Body of pancreas (tissue), 4 donors: ENCODE results near the gene CYP26C1. TPM values are rescaled to one million over a fixed set of nuclear protein-coding genes. Genes with fewer than 3 reads are reported as not detected.

Experiments used
- ATAC-seq: fragments of 150-250 bp; one replicate; pipeline ENCODE4 v1.9.1; 2016
- DNase-seq, 4 donors: peaks; one replicate each; pipeline ENCODE4 v3.0.0-alpha.2; 2019
- H3K27ac ChIP-seq, 4 donors: fragments of 200-600 bp; sonication (generic); 1 replicate in 3 of 4; 2 replicates in 1 of 4; pipeline versions ENCODE4 v1.5.1 to v1.6.1; 2016 to 2019; ENCODE audit warnings: mild to moderate bottlenecking in 1 of 4, mixed read lengths in 1 of 4, moderate library complexity in 1 of 4
- H3K27me3 ChIP-seq, 2 donors: fragments of 200-600 bp; sonication (generic); one replicate each; pipeline ENCODE4 v1.6.0; 2016; ENCODE audit warnings: mild to moderate bottlenecking in 1 of 2
- H3K36me3 ChIP-seq, 2 donors: fragments of 200-600 bp; sonication (generic); replicated peaks in 1 of 2; 2 replicates each; pipeline ENCODE4 v1.5.1; 2016; ENCODE audit warnings: low read depth in 2 of 2; ENCODE audit not compliant: insufficient read depth in 1 of 2
- H3K4me1 ChIP-seq: fragments of 200-600 bp; sonication (generic); one replicate; pipeline ENCODE4 v1.6.0; 2016
- H3K4me3 ChIP-seq, 2 donors: fragments of 200-600 bp; sonication (generic); 1 replicate in 1 of 2; 2 replicates in 1 of 2; pipeline ENCODE4 v1.5.1; 2016 to 2019
- H3K9me3 ChIP-seq, 3 donors: fragments of 200-600 bp; sonication (generic); 1 replicate in 2 of 3; 2 replicates in 1 of 3; pipeline ENCODE4 v1.5.1; 2016
- CTCF ChIP-seq, 7 experiments: fragments of 450-650 bp in 4 of 7; fragments of 200-600 bp in 3 of 7; sonication (generic) in 3 of 7; IDR thresholded peaks; one replicate each; pipeline ENCODE4 v1.5.1; 2016 to 2019; ENCODE audit warnings: antibody characterized with exemption in 7 of 7
- POLR2A ChIP-seq, 3 donors: fragments of 450-650 bp; IDR thresholded peaks; one replicate each; pipeline ENCODE4 v1.6.1; 2016; ENCODE audit warnings: antibody characterized with exemption in 3 of 3, mild to moderate bottlenecking in 2 of 3
- WGBS, 2 donors: methylation state at CpG; one replicate each; pipeline ENCODE4 v1.1.5; 2017; 5-methylcytosine and 5-hydroxymethylcytosine counted together
- intact Hi-C: fragments of 100-400 bp; cut with DNase I; formaldehyde crosslinking; loops from one replicate; pipeline ENCODE4 v1.15.1; 2023
- total RNA-seq, 2 donors: library from RNA; depleted of rRNA; stranded (reverse); fragments of >200 nt; gene quantifications; one replicate each; pipeline ENCODE4 v1.1.0, GENCODE V29; 2016

Gene CYP26C1
- total RNA-seq, 2 donors from 2014 or later: 0.33 to 0.52 TPM

DNA sequence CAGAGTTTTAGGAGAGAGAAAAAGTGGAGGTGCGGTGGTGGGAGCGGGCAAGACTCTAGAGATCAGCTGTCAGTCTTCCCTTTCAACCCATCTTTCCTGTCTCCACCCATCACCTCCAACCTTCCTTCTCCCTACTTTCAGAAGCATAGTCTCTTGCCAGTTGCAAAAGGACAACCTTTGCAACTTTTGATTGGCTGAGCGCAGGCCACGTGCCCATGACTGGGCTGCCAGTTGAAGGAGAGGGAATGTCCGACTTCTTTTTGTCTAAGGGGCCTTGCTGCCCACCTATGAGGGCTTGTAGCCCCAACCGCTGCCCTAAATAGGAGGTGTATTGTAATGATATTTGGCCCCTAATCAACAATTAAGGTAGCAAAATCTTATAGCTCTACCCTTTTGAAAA lies 25.7 kb downstream of the CYP26C1 start:
- DNase-seq (no peak), ATAC-seq (no peak)
- 78% methylated on average over 6 of the region's 6 CpGs for WGBS, 2 donors
- no peak overlapping the region for H3K27ac ChIP-seq
- H3K27me3 ChIP-seq: no peaks in the 10 kb centered on the region
- H3K36me3 ChIP-seq: no peaks in the 10 kb centered on the region
- no peaks in the 10 kb centered on the region for H3K9me3 ChIP-seq
- intact Hi-C loops: loop anchor here (10.0 kb wide), 1 partner anchor 199 kb away; no protein-coding TSS in a partner anchor
- no peak for TF ChIP-seq POLR2A (IDR thresholded peaks at IDR 0.05)
- TF ChIP-seq CTCF (IDR thresholded peaks at IDR 0.05): no peak
- H3K4me3 ChIP-seq: no peak overlapping the region
- no peaks in the 10 kb centered on the region for H3K4me1 ChIP-seq

DNA sequence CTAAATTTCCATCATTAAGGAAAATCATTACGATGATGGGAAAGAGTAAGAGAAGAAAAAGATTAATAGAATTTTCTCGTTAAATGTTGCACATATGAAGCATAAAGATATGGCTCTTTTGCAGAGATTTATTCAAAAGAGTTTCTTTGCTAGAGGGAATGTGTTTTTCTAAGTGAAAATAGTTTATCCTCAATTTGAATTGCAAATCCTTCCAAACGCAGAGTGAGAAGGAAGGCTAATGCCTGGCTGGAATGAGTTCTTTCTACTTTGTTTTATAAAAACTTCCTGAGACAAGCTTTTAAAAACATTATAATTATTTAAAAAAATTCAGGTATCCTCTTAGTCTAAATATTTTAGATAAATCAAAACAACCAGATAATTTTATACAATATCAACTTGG lies 27.2 kb downstream of the CYP26C1 start:
- intact Hi-C loops: loop anchor here (10.0 kb wide), 1 partner anchor 197 kb away; no protein-coding TSS in a partner anchor
- no peak for DNase-seq
- no peaks in the 10 kb centered on the region for H3K27me3 ChIP-seq
- WGBS, 2 donors: 52 to 59% methylated on average over 3 of the region's 3 CpGs
- TF ChIP-seq CTCF (IDR thresholded peaks at IDR 0.05) (no peak), POLR2A (IDR thresholded peaks at IDR 0.05) (no peak)
- H3K27ac ChIP-seq: no peak overlapping the region
- no peaks in the 10 kb centered on the region for H3K4me1 ChIP-seq
- no peaks in the 10 kb centered on the region for H3K36me3 ChIP-seq
- ATAC-seq: no peak
- H3K9me3 ChIP-seq: no peaks in the 10 kb centered on the region
- H3K4me3 ChIP-seq: no peak overlapping the region

GRCh38 chr10:93088466-93088865 lies 27.9 kb downstream of the CYP26C1 start:
- no peak for TF ChIP-seq POLR2A (IDR thresholded peaks at IDR 0.05)
- TF ChIP-seq CTCF (IDR thresholded peaks at IDR 0.05): no peak
- DNase-seq (no peak), ATAC-seq (no peak)
- H3K4me1 ChIP-seq: no peaks in the 10 kb centered on the region
- no peaks in the 10 kb centered on the region for H3K27me3 ChIP-seq
- H3K9me3 ChIP-seq: no peaks in the 10 kb centered on the region
- WGBS, 2 donors: 66 to 75% methylated on average over 4 of the region's 4 CpGs
- no peak overlapping the region for H3K4me3 ChIP-seq
- no peak overlapping the region for H3K27ac ChIP-seq
- intact Hi-C loops: loop anchor here (10.0 kb wide), 1 partner anchor 196 kb away; no protein-coding TSS in a partner anchor
- no peaks in the 10 kb centered on the region for H3K36me3 ChIP-seq

DNA sequence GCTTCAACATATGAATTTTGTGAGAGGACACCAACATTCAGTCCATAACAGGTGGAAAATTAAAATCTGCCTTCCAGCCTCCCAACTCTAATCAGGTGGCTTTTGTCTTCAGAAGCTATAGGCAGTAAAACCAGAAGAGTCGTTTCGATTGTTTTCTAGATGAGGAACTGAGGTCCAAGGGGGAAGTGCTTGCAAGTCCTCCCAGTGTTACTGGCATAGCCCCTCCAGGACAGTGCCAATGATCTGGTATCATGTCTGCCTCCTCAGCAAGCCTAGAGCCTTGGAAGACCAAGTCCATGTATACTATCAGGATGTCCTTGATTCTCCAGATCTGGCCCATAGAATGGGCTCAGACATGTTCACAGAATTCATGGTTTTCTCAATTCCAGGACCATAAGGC lies 30.0 kb downstream of the CYP26C1 start:
- WGBS, 2 donors: 71 to 92% methylated on average over 2 of the region's 2 CpGs
- Histone ChIP-seq H3K4me3 (no peak overlapping the region), H3K27ac (no peak overlapping the region), H3K27me3 (no peaks in the 10 kb centered on the region), H3K36me3 (no peaks in the 10 kb centered on the region), H3K9me3 (no peaks in the 10 kb centered on the region), H3K4me1 (no peaks in the 10 kb centered on the region)
- DNase-seq (no peak), ATAC-seq (no peak)
- no peak for TF ChIP-seq CTCF (IDR thresholded peaks at IDR 0.05)
- intact Hi-C loops: no loop called here

DNA sequence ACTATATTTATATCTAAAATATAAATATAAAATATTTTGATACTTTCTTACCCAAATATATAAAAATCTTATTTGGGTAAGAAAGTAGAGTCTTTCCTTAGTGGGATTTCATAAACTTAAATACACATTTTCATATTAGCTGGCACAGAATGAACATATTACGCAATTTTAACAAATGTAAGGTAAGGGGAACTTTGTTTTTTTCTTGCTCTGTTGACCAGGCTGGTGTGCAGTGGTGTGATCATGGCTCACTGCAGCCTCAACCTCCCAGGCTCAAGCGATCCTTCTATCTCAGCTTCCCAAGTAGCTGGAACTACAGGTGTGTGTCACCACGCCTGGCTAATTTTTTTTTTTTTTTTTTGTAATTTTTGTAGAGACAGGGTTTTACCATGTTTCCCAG lies 31.4 kb downstream of the CYP26C1 start:
- H3K4me3 ChIP-seq: no peak overlapping the region
- intact Hi-C loops: no loop called here
- no peak for ATAC-seq

More for the DNA sequence above, 31.4 kb downstream of the CYP26C1 start:
- Histone ChIP-seq H3K36me3 (no peaks in the 10 kb centered on the region), H3K4me1 (no peaks in the 10 kb centered on the region), H3K27ac (no peak overlapping the region), H3K9me3 (no peaks in the 10 kb centered on the region), H3K27me3 (no peaks in the 10 kb centered on the region)
- 90 to 95% methylated on average over 3 of the region's 3 CpGs for WGBS, 2 donors
- TF ChIP-seq CTCF (IDR thresholded peaks at IDR 0.05) (no peak), POLR2A (IDR thresholded peaks at IDR 0.05) (no peak)
- no peak for DNase-seq
